GM18520 (cell line): ENCODE results near the gene FGF18.
"Not testable (repeated sequence)": the region's sequence is repeated elsewhere in the genome, so short reads cannot be mapped to it uniquely, and the experiment has no call there.

ENCODE experiments used
- ATAC-seq: cut with Tn5 transposase; IDR thresholded peaks from one replicate; pipeline ENCODE4 v1.9.1; 2021; ENCODE audit not compliant: unreplicated experiment

The FGF18 gene, protein sequence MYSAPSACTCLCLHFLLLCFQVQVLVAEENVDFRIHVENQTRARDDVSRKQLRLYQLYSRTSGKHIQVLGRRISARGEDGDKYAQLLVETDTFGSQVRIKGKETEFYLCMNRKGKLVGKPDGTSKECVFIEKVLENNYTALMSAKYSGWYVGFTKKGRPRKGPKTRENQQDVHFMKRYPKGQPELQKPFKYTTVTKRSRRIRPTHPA

DNA sequence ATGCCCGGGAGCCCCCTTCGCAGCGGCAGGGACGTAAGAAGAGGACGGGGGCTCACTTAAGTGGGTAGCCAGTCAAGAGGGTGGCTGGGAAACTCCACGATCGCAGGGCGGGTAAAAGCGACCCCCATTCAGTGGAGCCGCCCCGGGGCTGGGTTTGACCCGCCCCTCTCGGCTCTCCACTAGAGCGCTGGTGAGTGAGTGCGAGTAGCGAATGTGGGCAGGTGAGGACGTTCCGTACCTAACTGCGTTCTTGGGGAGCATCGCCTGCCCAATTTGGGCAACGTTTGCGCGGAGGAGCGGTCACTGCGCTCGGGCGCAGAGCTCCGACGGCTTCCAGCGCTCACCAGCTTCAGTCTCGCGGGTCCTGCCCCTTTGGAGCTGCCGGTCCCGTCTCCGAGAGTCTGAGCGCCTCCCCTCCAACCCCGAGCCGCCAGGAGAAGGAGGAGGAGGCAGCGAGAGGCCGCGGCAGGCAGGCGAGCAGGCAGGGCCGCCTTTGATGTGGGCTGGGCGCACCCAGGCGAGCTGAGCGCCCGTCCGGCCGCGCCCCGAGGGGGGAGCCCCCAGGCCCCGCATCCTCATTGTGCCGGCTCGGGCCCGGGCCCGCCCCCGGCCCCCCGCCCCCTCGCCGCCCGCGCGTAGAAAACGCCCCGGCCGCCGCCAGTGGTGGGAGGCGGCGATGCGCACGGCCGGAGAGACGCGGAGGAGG is at the start of gene FGF18:
FGF18 (plus strand) TSS at position 666 of the 706 bp plus-strand sequence. CDS start 553 bp downstream, outside the sequence.
- ATAC-seq, result no peak

- no peak for ATAC-seq
Observed at GRCh38 chr5:171369898-171370297, 49.5 kb upstream of the FGF18 start.

DNA sequence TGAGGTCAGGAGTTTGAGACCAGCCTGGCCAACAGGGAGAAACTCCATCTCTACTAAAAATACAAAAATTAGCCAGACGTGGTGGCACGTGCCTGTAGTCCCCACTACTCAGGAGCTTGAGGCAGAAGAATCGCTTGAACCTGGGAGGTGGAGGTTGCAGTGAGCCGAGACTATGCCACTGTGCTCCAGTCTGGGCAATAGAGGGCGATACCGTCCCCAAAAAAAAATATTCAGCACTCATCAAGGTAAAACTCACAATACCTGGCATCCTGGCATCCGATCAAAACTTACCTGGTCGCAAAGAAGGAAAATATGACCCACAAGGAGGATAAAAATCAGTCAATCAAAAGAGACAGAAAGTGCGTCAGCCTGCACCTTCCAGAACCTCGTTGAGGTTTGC is 48.6 kb upstream of the FGF18 start:
- ATAC-seq, result not testable (repeated sequence)

- ATAC-seq, result no peak
Observed at GRCh38 chr5:171371326-171371725, 48.1 kb upstream of the FGF18 start.

DNA sequence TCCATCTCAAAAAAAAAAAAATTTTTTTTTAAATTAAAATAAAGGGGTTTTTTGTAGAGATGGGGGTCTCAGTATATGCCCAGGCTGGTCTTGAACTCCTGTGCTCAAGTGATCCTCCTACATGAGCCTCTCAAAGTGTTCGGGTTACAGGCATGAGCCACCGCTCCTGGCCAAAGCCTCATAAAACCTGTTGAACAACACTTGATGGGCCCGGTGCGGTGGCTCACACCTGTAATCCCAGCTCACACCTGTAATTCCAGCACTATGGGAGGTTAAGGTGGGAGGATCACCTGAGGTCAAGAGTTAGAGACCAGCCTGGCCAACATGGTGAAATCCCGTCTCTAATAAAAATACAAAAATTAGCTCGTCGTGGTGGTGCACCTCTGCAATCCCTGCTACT is 39.5 kb upstream of the FGF18 start:
- ATAC-seq, result no peak

GRCh38 chr5:171384416-171384815 is 35.0 kb upstream of the FGF18 start:
- not testable (repeated sequence) for ATAC-seq

DNA sequence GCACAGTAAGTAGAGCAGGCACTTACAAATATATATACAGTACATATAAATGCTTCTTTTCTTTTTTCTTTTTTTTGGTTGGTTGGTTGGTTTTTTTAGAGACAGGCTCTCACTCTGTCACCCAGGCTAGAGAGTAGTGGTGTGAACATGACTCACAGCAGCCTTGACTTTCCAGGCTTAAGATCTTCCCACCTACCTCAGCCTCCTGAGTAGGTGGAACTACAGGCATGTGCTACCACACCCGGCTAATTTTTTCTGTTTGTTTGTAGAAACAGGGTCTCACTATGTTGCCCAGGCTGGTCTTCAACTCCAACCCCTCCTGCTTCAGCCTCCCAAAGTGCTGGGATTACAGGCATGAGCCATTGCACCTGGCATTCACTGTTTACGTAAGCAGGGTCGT is 34.4 kb upstream of the FGF18 start:
- ATAC-seq, result not testable (repeated sequence)

GRCh38 chr5:171386006-171386671 is 33.3 kb upstream of the FGF18 start:
- no peak for ATAC-seq

GRCh38 chr5:171386861-171387344 is 32.5 kb upstream of the FGF18 start:
- no peak for ATAC-seq

DNA sequence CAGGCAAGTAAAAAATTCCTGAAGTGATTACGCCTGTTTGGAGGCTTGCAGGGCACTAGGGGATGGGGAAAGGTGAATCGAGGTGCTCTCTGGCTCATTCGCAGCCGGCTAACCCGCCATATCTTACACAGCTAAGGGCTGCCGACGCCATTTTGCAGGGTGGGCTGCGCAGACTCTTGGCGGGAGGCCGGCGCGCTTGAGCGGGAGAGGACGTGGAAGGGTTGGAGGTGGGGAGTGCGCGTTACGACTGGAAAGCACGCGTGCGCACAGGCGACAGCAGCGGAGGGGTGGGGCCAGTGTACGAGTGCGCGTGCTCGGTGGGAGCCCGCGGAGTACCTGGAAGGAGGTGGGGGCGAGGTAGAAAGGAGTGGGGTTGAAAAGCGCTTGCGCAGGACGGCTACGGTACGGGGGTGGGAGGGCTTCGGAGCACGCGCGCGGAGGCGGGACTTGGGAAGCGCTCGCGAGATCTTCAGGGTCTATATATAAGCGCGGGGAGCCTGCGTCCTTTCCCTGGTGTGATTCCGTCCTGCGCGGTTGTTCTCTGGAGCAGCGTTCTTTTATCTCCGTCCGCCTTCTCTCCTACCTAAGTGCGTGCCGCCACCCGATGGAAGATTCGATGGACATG is 32.0 kb upstream of the FGF18 start, which contains the start of gene NPM1:
NPM1 (plus strand) TSS at position 505 of the 625 bp plus-strand sequence; CDS start at position 605, 100 bp downstream.
- ATAC-seq, result peak; percentile 67

- ATAC-seq, result peak; percentile 26
Observed at GRCh38 chr5:171387970-171388815, 31.3 kb upstream of the FGF18 start.

DNA sequence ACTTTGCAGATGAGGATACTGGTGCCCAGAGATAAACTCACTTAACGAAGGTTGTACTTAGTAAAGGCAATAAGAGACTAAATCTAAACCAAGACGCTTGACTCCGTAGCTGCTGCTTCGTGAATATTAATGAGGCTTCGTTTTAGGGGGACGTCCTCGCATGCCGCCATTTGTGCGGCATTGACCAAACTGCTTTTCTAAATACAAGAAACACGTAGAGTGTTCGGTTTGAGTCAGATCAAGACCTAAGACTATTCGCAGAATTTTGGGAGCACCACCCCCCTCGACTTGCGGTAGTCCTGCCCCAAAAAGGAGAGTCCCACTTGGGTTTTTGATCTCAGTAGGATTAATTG is 30.7 kb upstream of the FGF18 start:
- ATAC-seq, result peak; percentile 2

- no peak for ATAC-seq
Observed at GRCh38 chr5:171390883-171391677, 28.4 kb upstream of the FGF18 start.

- ATAC-seq, result no peak
Observed at GRCh38 chr5:171391996-171392577, 27.4 kb upstream of the FGF18 start.

GRCh38 chr5:171392585-171393159 is 26.8 kb upstream of the FGF18 start:
- no peak for ATAC-seq

DNA sequence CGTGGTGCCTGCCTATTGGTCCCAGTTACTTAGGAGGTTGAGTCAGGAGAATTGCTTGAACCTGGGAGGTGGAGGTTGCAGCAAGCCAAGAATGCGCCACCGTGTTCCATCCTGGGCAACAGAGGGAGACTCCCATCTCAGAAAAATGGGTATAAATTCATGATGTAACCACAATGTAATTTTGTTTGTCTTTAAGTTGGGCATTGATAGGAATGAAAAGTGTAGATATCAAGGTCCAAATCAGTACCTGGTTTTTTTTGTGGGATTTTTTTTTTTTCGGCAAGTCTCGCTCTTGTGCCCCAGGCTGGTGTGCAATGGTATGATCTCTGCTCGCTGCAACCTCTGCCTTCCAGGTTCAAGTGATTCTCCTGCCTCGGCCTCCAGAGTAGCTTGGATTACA is 24.4 kb upstream of the FGF18 start:
- no peak for ATAC-seq

- ATAC-seq, result not testable (repeated sequence)
Observed at GRCh38 chr5:171396583-171396982, 22.9 kb upstream of the FGF18 start.

GRCh38 chr5:171397190-171397589 is 22.3 kb upstream of the FGF18 start:
- no peak for ATAC-seq

GRCh38 chr5:171397599-171397998 is 21.8 kb upstream of the FGF18 start:
- ATAC-seq, result no peak
